K562 (cell line): ENCODE results near the gene IDH3G.

Source experiments
- ASH1L ChIP-seq: fragments of 450-650 bp; IDR thresholded peaks from 2 replicates; pipeline ENCODE4 v1.6.1; 2018; ENCODE audit warnings: borderline replicate concordance, mild to moderate bottlenecking, low read depth; ENCODE audit not compliant: partially characterized antibody
- CAMTA2 ChIP-seq: fragments of 250-450 bp; sonication (Bioruptor Pico); conservative IDR thresholded peaks from 2 replicates; pipeline ENCODE4 v1.5.1; 2022
- CTCF ChIP-seq, 3 experiments: IDR thresholded peaks in 2 of 3; conservative IDR thresholded peaks in 1 of 3; 2 replicates each; pipeline ENCODE4 v1.5.1; 2011 to 2012; ENCODE audit warnings: low read length in 3 of 3, mild to moderate bottlenecking in 3 of 3, control low read depth in 2 of 3, improper control_type of control experiment in 1 of 3, inconsistent platforms in 1 of 3, low read depth in 1 of 3, mixed read lengths in 1 of 3, moderate library complexity in 1 of 3; ENCODE audit not compliant: insufficient read depth in 2 of 3
- MAFK ChIP-seq: IDR thresholded peaks from 2 replicates; pipeline ENCODE4 v1.6.1; 2011; ENCODE audit warnings: low read length, improper control_type of control experiment
- PBX2 ChIP-seq, 2 experiments: IDR thresholded peaks in 1 of 2; conservative IDR thresholded peaks in 1 of 2; 2 replicates each; pipeline ENCODE4 v1.6.1; 2016; ENCODE audit warnings: low read depth in 2 of 2, mild to moderate bottlenecking in 1 of 2, missing compliant biosample characterization in 1 of 2, missing genetic modification characterization in 1 of 2, moderate library complexity in 1 of 2
- POLR2AphosphoS5 ChIP-seq: IDR thresholded peaks from 2 replicates; pipeline ENCODE4 v1.6.1; 2011; ENCODE audit warnings: mild to moderate bottlenecking, low read depth, low read length, moderate library complexity; ENCODE audit not compliant: control insufficient read depth, insufficient read depth
- TAF1 ChIP-seq: IDR thresholded peaks from 2 replicates; pipeline ENCODE4 v1.6.1; 2011; ENCODE audit warnings: mild to moderate bottlenecking, low read length, moderate library complexity; ENCODE audit not compliant: insufficient read depth, control insufficient read depth, severe bottlenecking; ENCODE audit errors: extremely low read depth
- ZKSCAN1 ChIP-seq: fragments of 150-350 bp; IDR thresholded peaks from 2 replicates; pipeline ENCODE4 v1.6.1; 2016; ENCODE audit warnings: low read depth, low read length
- ZNF507 ChIP-seq: conservative IDR thresholded peaks from 2 replicates; pipeline ENCODE4 v1.6.1; 2017; ENCODE audit warnings: missing genetic modification characterization, missing compliant biosample characterization

GRCh38 chrX:153791104-153791852, 2.9 kb downstream of the IDH3G start:
- TF ChIP-seq ZNF507 (tag) (no peak), POLR2AphosphoS5 (no peak), MAFK (no peak), CTCF (IDR thresholded peaks at IDR 0.05 in 2 of 3, conservative IDR thresholded peaks at IDR 0.05 in 1 of 3; ENCODE audit: insufficient read depth in 2 of 3, low read depth in 1 of 3, low read length in 3 of 3) (no peak), ZKSCAN1 (no peak), ASH1L (no peak), TAF1 (no peak), CAMTA2 (CRISPR knock-in tag) (no peak), PBX2 (CRISPR knock-in tag; IDR thresholded peaks at IDR 0.05; ENCODE audit: low read depth) (no peak), PBX2 (tag; conservative IDR thresholded peaks at IDR 0.05; ENCODE audit: low read depth) (no peak)
